GM12891 (cell line): ENCODE results near the gene MPPED2.

ENCODE experiments used
- POLR2A ChIP-seq: IDR thresholded peaks from 2 replicates; pipeline ENCODE4 v1.6.1; 2011; ENCODE audit warnings: low read depth, low read length, control low read depth
- POLR2AphosphoS5 ChIP-seq: IDR thresholded peaks from 2 replicates; pipeline ENCODE4 v1.6.1; 2011; ENCODE audit warnings: low read depth, low read length, control low read depth

GRCh38 chr11:30454111-30454510 lies 132.0 kb downstream of the MPPED2 start:
- TF ChIP-seq POLR2AphosphoS5 = no peak
- no peak for TF ChIP-seq POLR2A
